ENCODE data around the gene LTBP1.

- TF ChIP-seq, protein P1, sequence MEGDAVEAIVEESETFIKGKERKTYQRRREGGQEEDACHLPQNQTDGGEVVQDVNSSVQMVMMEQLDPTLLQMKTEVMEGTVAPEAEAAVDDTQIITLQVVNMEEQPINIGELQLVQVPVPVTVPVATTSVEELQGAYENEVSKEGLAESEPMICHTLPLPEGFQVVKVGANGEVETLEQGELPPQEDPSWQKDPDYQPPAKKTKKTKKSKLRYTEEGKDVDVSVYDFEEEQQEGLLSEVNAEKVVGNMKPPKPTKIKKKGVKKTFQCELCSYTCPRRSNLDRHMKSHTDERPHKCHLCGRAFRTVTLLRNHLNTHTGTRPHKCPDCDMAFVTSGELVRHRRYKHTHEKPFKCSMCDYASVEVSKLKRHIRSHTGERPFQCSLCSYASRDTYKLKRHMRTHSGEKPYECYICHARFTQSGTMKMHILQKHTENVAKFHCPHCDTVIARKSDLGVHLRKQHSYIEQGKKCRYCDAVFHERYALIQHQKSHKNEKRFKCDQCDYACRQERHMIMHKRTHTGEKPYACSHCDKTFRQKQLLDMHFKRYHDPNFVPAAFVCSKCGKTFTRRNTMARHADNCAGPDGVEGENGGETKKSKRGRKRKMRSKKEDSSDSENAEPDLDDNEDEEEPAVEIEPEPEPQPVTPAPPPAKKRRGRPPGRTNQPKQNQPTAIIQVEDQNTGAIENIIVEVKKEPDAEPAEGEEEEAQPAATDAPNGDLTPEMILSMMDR (IDR thresholded peaks at IDR 0.05), result no peak
- TF ChIP-seq EZH2 (IDR thresholded peaks at IDR 0.05; ENCODE audit: borderline replicate concordance, insufficient read depth, low read depth, low read length, poor library complexity, severe bottlenecking), result no peak
Observed at GRCh38 chr2:33292063-33292462, 345.3 kb downstream of the LTBP1 start.
